Adipocyte (in vitro differentiated cells): ENCODE results near the gene TMPRSS6.

Experiments used
- DNase-seq: peaks from one replicate; pipeline ENCODE4 v3.0.0-alpha.2; 2015; ENCODE audit warnings: low read depth
- H3K27me3 ChIP-seq: replicated peaks from 2 replicates; pipeline ENCODE4 v1.7.0; 2013; ENCODE audit warnings: mild to moderate bottlenecking, low read length, moderate library complexity; ENCODE audit not compliant: control insufficient read depth, insufficient read depth
- H3K36me3 ChIP-seq: 2 replicates; pipeline ENCODE4 v1.7.0; 2013; ENCODE audit warnings: low read length, mild to moderate bottlenecking, moderate library complexity; ENCODE audit not compliant: control insufficient read depth, insufficient read depth, severe bottlenecking
- H3K4me1 ChIP-seq: 2 replicates; pipeline ENCODE4 v1.7.0; 2013; ENCODE audit warnings: mild to moderate bottlenecking, low read length, moderate library complexity; ENCODE audit not compliant: control insufficient read depth, insufficient read depth
- H3K4me3 ChIP-seq: 2 replicates; pipeline ENCODE4 v1.7.0; 2013; ENCODE audit warnings: mild to moderate bottlenecking, low read length, moderate library complexity
- H3K9ac ChIP-seq: 2 replicates; pipeline ENCODE4 v1.7.0; 2013; ENCODE audit warnings: mild to moderate bottlenecking, low read length, moderate library complexity
- H3K9me3 ChIP-seq: 2 replicates; pipeline ENCODE4 v1.7.0; 2013; ENCODE audit warnings: mild to moderate bottlenecking, low read length, moderate library complexity; ENCODE audit not compliant: control insufficient read depth

The TMPRSS6 gene

DNA sequence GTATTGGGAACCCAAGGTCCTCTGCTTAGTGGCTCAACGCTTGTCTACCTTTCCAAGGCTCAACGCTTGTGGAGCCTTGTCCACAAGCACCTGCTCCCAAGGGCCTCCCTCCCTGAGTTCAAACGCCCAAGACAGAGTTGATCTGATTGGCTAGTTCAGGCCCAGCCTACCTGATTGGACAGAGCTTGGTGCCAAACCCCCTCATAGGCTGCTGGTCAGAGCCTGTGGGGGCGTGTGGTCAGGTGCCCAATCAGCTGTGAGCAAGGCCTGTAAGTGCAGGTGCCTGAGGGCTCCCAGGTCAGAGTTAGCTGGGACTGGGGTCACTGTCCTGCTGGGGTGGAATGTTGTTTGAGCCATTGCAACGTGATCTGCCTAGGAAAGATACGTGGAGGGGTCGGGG lies 16.9 kb upstream of the TMPRSS6 start:
- Histone ChIP-seq H3K9me3 (no peaks in the 10 kb centered on the region), H3K4me1 (peaks cover 7% of the 10 kb centered on the region), H3K9ac (no peak overlapping the region), H3K27me3 (peaks cover 65% of the 10 kb centered on the region), H3K4me3 (no peak overlapping the region), H3K36me3 (no peaks in the 10 kb centered on the region)
- DNase-seq = no peak

DNA sequence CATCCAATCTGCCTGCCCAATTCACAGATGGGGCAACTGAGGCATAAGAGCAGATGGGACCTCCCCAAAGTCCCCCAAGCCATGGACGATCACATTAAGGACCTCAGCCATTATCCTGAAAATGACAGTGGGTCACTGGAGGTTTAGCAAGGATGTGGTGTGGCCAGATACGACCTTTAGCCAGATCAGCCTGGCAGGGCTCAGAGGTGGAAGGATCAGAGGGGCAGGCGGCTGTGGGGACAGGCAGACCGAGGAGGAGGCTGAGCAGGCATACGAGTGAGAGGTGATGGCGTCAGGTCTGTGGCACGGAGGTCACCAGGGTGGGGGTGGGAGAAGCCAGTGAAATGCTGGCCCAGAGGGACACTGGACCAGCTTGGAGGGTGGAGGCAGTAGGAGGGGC lies 14.1 kb upstream of the TMPRSS6 start:
- H3K36me3 ChIP-seq = no peaks in the 10 kb centered on the region
- no peaks in the 10 kb centered on the region for H3K9me3 ChIP-seq
- no peak overlapping the region for H3K4me3 ChIP-seq

DNA sequence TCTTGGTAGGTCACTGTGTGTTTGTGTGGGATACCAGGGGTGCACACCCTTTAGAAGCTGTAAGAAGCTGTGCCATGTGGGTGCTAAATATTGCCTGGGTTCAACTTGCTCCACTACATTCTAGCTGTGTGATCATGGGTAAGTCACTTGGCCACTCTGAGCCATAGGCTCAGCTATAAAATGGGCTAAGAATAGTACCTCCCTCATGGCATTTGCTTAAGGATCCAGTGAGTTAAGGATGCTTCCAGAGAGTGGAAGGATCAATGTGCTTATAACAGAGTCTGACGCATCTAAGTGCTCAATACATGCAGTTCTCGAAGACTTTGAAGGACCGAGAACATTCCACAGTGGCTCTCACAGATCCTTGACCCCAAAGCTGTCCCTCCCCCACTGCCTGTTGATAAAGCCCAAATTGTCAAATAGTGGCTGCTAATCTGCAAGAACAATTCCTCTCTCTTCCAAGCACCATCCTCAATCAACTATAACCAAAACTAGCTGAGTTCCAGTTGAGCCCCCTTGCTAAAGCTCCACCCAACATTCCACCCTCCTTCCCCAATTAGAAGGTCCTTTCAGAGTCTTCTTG lies 13.2 kb upstream of the TMPRSS6 start:
- Histone ChIP-seq H3K9ac (no peak overlapping the region), H3K36me3 (no peaks in the 10 kb centered on the region), H3K4me1 (peaks cover 7% of the 10 kb centered on the region), H3K4me3 (no peak overlapping the region), H3K9me3 (no peaks in the 10 kb centered on the region), H3K27me3 (peaks cover 74% of the 10 kb centered on the region)
- no peak for DNase-seq

More for the DNA sequence above, 14.1 kb upstream of the TMPRSS6 start:
- no peak overlapping the region for H3K9ac ChIP-seq
- H3K27me3 ChIP-seq = peaks cover 75% of the 10 kb centered on the region
- DNase-seq = no peak
- H3K4me1 ChIP-seq = peaks cover 7% of the 10 kb centered on the region

DNA sequence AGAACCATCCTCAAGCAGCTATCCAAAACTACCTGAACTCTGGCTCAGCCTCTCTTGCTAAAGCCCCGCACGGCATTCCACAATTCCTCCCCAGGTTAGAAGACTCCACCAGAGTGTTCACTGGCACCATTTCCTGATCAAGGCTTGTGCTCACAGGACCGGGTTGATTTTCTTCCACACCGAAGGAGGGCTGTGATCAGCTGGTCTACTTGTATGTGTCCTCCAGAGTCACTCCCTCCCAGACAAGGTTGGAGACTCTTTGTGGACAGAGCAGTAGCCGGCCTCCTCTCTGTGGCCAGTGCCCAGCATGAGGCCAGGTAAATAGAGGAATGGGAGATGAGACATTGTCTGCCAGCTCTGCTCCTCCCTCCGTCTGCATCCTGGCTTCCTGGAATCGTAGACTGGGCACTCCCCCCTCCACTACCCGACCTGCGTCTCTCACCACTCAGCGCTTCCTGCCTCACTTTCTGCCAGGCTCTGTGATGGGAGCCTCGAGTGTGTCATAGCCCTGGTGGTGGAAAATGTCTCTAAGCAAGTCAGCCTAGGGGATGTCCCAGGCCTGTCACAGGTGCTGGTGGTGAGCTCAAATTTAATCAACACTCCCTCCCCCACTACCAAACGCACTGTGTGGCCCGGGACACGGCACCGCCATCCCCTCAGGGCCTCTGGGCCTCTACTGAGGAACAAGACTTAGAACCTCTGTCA lies 12.5 kb upstream of the TMPRSS6 start:
- H3K27me3 ChIP-seq = peaks cover 74% of the 10 kb centered on the region
- DNase-seq = peak; percentile 7
- H3K9me3 ChIP-seq = no peaks in the 10 kb centered on the region
- no peak overlapping the region for H3K9ac ChIP-seq
- peaks cover under 1% of the 10 kb centered on the region for H3K4me1 ChIP-seq
- no peak overlapping the region for H3K4me3 ChIP-seq
- H3K36me3 ChIP-seq = no peaks in the 10 kb centered on the region

DNA sequence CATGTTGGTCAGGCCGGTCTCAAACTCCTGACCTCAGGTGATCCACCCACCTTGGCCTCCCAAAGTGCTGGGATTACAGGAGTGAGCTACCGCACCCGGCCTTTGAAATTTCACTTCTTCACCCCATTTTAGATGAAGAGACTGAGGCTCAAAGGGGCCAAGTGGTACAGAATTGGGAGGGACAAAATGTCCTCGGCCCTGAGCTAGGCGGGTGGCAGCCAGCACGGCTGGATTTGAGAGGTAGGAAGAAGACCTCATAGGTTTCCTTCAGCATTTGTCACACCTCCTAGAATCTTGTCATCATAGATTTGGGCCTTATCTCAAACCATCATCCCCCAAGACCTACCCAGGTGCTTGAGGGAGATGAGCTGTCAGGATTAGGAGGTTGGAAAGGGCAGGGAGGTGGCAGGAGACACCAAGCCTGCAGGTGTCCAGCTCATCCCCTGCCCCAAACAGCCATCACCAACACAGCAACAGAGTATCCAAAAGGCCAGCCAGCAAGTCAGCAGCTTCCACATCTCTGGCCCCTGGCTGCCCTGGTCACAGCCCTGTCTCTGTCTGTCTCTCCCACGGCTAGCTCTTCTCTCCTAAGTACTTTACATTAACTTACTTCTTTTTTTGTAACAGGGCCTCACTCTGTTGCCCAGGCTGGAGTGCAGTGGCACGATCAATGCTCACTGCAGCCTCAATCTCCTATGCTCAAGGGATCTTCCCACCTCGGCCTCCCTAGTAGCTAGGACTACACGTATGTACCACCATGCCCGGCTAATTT lies 11.2 kb upstream of the TMPRSS6 start:
- H3K4me1 ChIP-seq = no peaks in the 10 kb centered on the region
- H3K9me3 ChIP-seq = no peaks in the 10 kb centered on the region
- no peak for DNase-seq
- H3K4me3 ChIP-seq = no peak overlapping the region
- no peak overlapping the region for H3K9ac ChIP-seq
- no peaks in the 10 kb centered on the region for H3K36me3 ChIP-seq
- peaks cover 71% of the 10 kb centered on the region for H3K27me3 ChIP-seq

DNA sequence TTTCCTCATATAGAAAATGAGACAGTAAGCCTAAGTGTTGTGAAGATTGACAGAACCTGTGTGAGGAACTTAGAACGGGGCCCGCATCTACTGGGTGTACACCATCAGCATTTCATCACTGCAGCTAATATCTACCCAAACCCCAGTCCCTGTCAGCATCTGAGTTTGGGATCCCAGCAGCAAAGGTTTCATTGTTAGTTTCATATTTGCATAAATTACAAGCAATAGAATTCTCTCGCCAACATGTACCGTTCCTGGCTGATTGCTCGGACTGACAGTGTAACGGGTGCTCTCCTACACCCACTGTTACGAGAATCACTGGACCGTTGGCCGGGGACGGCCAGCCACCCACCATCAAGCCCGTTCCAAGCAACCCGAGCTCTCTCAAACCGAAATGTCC lies 10.4 kb upstream of the TMPRSS6 start:
- Histone ChIP-seq H3K36me3 (no peaks in the 10 kb centered on the region), H3K9ac (no peak overlapping the region), H3K9me3 (no peaks in the 10 kb centered on the region), H3K27me3 (peaks cover 68% of the 10 kb centered on the region), H3K4me1 (no peaks in the 10 kb centered on the region), H3K4me3 (no peak overlapping the region)
- no peak for DNase-seq

DNA sequence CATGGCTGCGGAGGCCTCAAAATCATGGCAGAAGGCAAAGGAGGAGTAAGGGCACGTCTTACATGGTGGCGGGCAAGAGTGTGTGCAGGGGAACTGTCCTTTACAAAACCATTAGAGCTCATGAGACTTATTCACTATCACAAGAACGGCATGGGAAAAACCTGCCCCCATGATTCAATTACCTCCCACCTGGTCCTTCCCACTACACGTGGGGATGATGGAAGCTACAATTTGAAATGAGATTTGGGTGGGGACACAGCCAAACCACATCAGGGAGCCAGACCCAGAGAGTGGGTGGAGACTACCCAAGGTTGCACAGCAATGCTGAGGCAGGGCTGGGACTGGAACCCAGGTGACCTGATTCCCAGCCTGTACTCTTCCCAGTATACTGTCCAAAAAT lies 8.6 kb upstream of the TMPRSS6 start:
- DNase-seq = no peak
- H3K4me1 ChIP-seq = no peaks in the 10 kb centered on the region
- H3K9me3 ChIP-seq = no peaks in the 10 kb centered on the region
- no peak overlapping the region for H3K9ac ChIP-seq
- H3K27me3 ChIP-seq = peaks cover 73% of the 10 kb centered on the region
- no peak overlapping the region for H3K4me3 ChIP-seq
- H3K36me3 ChIP-seq = no peaks in the 10 kb centered on the region

DNA sequence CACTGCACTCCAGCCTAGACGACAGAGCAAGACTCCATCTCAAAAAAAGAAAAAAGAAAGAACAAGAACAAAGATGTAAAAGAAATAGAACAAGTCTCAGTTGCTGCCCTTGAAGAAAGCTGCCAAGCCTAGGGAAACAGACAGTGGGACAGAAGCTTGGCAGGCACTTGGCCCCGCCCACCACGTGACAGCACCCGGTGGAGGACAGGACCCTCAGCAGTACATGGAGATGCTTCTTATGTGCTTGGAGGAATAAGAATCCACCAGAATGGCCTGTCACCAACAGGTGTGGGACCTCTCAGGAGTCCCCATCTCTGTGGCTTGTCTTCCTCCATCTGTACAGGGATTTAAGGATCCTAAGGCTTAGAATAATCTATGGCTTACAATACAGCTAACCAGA lies 7.6 kb upstream of the TMPRSS6 start:
- DNase-seq = no peak
- Histone ChIP-seq H3K4me1 (no peaks in the 10 kb centered on the region), H3K9me3 (no peaks in the 10 kb centered on the region)

DNA sequence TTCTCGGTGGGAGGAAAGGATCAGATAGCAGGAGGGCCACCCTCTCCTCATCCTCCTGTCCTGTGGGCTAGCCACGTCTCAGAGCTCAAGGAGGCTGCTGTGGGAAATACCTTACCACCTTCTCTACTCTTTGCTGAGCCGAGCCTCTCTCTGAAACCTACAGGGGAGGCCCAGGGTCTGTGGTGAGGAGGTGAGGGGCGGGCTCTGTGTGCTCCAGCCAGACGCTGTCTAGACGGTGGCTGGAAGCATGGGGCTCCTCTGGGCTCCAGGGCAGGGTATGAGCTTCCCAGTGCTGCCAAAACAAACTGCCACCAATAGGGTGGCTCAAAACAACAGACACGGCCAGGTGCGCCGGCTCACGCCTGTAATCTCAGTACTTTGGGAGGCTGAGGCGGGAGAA lies 5.5 kb upstream of the TMPRSS6 start:
- peaks cover 73% of the 10 kb centered on the region for H3K27me3 ChIP-seq
- no peaks in the 10 kb centered on the region for H3K4me1 ChIP-seq
- no peak overlapping the region for H3K4me3 ChIP-seq
- no peak overlapping the region for H3K9ac ChIP-seq
- DNase-seq = no peak
- H3K36me3 ChIP-seq = no peaks in the 10 kb centered on the region
- no peaks in the 10 kb centered on the region for H3K9me3 ChIP-seq

More for the DNA sequence above, 7.6 kb upstream of the TMPRSS6 start:
- peaks cover 73% of the 10 kb centered on the region for H3K27me3 ChIP-seq
- H3K9ac ChIP-seq = no peak overlapping the region
- no peak overlapping the region for H3K4me3 ChIP-seq
- no peaks in the 10 kb centered on the region for H3K36me3 ChIP-seq

DNA sequence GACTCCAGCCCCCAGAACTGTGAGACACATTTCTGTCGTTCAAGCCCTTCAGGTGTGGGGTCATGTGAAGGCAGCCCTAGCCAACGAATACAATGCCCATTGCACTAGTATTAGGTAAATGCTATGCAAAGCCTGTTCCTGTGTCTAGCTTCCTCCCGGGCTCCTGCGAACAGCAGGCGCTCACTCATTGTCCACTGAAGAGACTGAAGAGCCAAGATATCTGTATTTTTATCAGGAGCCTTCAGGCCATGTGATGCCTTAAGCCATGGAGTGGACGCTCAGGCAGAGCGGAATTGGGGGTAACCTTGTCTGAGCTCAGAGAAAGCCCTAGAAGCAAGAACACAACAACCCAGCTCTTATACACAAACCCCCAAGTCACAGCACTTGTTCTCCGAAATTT lies 4.2 kb upstream of the TMPRSS6 start:
- H3K9ac ChIP-seq = no peak overlapping the region
- H3K27me3 ChIP-seq = peaks cover 69% of the 10 kb centered on the region
- no peaks in the 10 kb centered on the region for H3K36me3 ChIP-seq
- H3K4me1 ChIP-seq = no peaks in the 10 kb centered on the region
- DNase-seq = no peak
- H3K9me3 ChIP-seq = no peaks in the 10 kb centered on the region
- no peak overlapping the region for H3K4me3 ChIP-seq

DNA sequence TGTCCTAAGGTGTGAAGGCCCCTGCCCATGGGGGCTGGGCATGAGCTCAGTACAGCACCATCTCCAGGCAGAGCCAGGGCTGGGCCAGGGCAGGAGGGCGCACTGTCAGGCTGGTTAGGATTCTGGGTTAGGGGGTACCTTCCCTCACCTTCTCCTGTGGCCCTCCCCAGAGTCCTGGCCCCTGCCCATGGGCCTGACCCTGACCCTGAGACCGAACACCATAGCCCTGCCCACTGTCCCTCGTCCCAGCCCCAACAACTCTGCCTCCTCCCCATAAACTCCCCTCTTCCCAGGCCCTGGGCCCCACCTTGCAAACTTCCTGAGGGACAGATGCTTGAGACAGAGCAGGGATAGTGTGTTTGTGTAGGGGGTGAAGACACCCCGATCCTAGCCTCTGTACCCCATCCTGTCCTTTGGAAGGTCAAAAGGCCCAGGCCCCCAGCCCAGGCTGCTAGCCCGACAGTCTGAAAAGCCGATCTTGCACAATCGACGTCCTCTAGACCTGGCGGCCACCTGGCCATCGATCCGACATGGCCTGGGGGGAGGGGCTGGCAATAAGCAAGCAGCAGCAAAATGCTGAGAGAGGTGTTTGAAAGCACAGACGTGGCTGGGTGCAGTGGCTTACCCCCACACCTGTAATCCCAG lies 2.7 kb upstream of the TMPRSS6 start:
- Histone ChIP-seq H3K9ac (no peak overlapping the region), H3K36me3 (no peaks in the 10 kb centered on the region), H3K27me3 (peaks cover 65% of the 10 kb centered on the region), H3K4me1 (no peaks in the 10 kb centered on the region), H3K9me3 (no peaks in the 10 kb centered on the region), H3K4me3 (no peak overlapping the region)
- DNase-seq = no peak
